SK-N-SH (cell line): ENCODE measurements around the gene HSPA4.

ENCODE experiments used
- CTCF ChIP-seq: fragments of 200-600 bp; sonication (generic); IDR thresholded peaks from 2 replicates; pipeline ENCODE4 v1.6.1; 2017; ENCODE audit warnings: antibody characterized with exemption, mild to moderate bottlenecking, moderate library complexity
- EP300 ChIP-seq, 2 experiments: IDR thresholded peaks; 2 replicates each; pipeline versions ENCODE4 v1.4.0 to v1.6.1; 2012; ENCODE audit warnings: borderline replicate concordance in 1 of 2, low read depth in 1 of 2, low read length in 1 of 2
- NFIC ChIP-seq: IDR thresholded peaks from 2 replicates; pipeline ENCODE4 v1.4.0; 2012; ENCODE audit warnings: borderline replicate concordance
- POLR2AphosphoS5 ChIP-seq: IDR thresholded peaks from 2 replicates; pipeline ENCODE4 v1.6.1; 2012; ENCODE audit warnings: low read depth, low read length
- RXRA ChIP-seq: IDR thresholded peaks from 2 replicates; pipeline ENCODE4 v1.4.0; 2012; ENCODE audit warnings: low read depth, mild to moderate bottlenecking, borderline replicate concordance
- TF ChIP-seq, protein P1 (sequence below): IDR thresholded peaks from 2 replicates; pipeline ENCODE4 v1.4.0; 2012; ENCODE audit warnings: low read depth, borderline replicate concordance

GRCh38 chr5:133132717-133133116 is 80.9 kb downstream of the HSPA4 start:
- TF ChIP-seq EP300 (IDR thresholded peaks at IDR 0.05; ENCODE audit: borderline replicate concordance in 1 of 2, low read depth in 1 of 2, low read length in 1 of 2) (no peak), NFIC (no peak), POLR2AphosphoS5 (no peak), CTCF (no peak), RXRA (no peak)
- TF ChIP-seq, protein P1, sequence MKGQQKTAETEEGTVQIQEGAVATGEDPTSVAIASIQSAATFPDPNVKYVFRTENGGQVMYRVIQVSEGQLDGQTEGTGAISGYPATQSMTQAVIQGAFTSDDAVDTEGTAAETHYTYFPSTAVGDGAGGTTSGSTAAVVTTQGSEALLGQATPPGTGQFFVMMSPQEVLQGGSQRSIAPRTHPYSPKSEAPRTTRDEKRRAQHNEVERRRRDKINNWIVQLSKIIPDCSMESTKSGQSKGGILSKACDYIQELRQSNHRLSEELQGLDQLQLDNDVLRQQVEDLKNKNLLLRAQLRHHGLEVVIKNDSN: no peak
